Measurements from ENCODE around the gene FKBP1B.
"Not testable (repeated sequence)": the region's sequence is repeated elsewhere in the genome, so short reads cannot be mapped to it uniquely, and the experiment has no call there.

The FKBP1B gene

GRCh38 chr2:24022975-24023575 lies 26.5 kb upstream of the FKBP1B start:
- no peak for DNase-seq (ENCODE audit: low read depth)

DNA sequence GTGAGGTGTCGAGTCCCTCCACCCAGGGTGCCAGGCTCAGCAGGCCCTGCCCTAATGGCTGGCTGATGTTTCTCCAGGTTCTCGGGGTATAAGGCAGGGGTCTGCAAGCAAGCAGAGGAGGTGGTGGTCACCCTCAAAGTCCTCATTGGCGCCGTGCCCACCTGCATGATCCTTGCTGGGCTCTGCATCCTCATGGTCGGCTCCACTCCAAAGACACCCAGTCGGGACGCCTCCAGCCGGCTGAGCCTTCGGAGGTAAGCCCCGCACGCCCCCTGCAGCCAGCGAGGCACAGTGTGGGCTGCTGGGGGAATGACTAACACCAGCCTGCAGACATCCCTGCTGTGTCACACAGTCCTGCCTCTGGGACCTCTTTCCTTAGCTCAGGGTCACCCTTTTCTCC lies 25.5 kb upstream of the FKBP1B start:
- peak; percentile 51 for DNase-seq (ENCODE audit: low read depth)

DNA sequence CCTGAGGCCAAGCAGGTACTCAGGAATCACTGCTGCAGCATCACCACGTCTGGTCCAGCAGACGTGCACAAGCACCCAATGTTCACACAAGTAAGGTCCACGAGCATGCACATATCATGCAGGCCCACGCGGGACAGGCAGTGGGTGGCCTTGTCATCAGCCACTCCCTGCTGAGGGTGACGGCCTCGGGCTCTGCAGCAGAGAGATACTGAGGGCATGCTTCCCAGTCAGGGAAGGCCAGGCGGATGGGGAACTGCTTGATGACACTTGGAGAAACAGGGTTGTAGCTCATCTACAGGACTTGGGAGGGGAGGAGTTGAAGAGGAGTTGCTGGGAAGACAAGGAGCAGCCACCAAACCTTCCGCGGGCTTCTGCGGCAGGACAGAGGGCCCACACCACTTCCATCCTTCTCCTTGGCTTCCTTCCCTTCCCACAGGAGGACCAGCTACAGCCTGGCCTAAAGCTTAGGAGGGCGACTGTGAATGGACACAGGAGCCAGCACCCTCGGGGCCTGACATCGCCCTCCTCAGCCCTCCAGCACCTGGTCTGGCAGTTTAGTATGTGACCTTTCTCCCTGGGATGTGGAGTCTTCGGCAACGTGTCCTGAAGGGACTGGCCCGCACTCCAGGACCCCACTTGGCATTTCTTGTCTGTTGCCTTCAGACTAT lies 24.4 kb upstream of the FKBP1B start:
- no peak for DNase-seq (ENCODE audit: low read depth)

DNA sequence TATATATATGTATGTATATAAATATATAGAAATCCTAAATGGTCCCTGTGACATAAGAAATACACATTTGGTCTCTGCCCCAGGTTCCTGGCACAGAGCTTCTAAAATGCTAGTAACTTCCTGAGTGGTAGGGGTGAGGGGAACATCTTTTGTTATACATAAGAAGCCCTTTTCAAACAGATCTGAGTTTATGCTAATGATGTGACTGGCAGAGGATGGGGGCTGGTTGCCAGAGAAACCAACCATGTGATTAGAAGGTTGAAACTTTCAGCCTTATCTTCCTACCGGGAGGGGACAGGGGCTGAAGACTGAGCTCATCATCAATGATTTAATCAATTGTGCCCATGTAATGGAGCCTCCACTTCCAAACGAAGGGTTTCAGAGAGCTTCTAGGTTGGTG lies 23.3 kb upstream of the FKBP1B start:
- DNase-seq (ENCODE audit: low read depth): no peak

DNA sequence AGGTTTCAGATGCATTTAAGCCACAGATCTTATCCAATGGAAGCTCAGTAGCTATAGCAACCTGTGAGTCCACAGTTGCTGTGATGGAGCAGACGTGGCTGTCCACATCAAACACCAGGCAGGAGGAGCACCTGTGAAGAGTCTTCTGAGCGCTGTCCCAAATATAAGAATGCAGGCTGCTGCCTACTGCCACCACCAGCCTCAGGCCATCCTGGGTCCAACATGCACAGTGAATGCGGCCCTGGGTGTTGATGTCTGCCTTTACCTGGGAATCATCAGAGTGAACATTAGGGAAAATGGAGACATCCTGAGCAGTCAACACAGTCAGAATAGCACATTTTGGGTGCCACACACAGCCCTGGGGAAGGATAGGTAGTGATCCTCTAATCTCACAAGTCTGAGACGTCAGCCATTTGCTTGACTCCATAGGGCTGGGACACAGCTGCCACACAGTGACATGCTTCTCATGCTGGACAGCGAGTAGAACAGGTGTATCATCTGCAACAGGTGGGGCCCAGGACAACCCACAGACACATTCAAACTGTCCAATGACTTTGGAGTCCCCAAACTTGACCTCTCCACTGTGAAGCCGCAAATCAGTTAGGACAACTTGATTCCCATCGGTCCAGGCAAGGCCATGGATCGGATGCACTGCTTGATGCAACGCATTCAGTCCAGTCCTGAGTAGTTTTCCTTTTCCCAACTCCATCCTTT lies 10.6 kb upstream of the FKBP1B start:
- no peak for DNase-seq (ENCODE audit: low read depth)

GRCh38 chr2:24040511-24040910 lies 9.0 kb upstream of the FKBP1B start:
- no peak for DNase-seq (ENCODE audit: low read depth)

DNA sequence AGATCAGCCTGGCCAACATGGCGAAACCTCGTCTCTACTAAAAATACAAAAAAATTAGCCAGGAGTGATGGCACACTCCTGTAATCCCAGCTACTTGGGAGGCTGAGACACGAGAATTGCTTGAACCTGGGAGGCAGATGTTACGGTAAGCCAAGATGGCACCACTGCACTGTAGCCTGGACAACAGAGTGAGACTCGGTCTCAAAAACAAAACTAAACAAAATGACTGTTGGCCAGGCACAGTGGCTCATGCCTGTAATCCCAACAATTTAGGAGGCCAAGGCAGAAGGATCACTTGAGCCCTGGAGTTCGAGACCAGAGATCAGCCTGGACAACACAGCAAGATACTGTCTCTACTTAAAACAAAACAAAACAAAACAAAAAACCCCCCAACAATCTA lies 6.4 kb upstream of the FKBP1B start:
- DNase-seq (ENCODE audit: low read depth): not testable (repeated sequence)

DNA sequence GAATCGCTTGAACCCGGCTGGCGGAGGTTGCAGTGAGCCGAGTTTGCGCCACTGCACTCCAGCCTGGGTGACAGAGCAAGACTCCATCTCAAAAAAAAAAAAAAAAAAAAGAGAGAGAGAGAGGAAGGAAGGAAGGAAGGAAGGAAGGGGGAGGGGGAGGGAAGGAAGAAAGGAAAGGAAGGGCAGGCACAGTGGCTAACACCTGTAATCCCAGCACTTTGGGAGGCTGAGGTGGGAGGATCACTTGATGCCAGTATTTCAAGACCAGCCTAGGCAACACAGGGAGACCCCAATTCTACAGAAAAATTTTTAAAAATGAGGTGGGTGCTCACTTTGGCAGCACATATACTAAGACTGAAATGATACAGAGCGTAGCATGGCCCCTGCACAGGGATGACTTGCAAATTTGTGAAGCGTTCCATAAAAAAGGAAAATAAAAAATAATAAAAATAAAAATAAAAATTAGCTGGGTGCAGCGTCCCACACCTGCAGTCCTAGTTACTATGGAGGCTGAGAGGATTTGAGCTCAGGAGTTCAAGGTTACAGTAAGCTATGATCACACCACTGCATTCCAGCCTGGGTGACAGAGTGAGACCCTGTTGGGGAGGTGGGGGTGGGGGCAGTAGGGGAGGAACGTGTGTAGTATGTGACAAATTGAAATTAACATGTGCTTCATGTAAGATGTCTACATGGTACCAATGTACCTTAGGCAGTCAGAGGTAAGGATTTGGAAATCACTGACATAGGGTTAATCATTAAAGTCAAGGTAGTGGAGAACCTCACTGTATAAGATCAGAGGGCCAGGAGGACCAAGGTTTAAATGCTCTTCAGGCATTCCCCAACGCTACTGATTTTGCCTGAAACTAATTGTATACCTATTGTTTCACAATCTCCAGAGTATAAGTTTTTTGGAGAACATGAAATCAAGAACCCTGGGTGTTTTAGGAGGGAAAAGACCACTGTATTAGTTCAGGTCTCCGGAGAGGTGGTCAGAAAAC lies 3.7 kb upstream of the FKBP1B start:
- DNase-seq (ENCODE audit: low read depth): no peak

- DNase-seq (ENCODE audit: low read depth): no peak
These were observed 3.0 kb upstream of the FKBP1B start for GRCh38 chr2:24046599-24046929.

DNA sequence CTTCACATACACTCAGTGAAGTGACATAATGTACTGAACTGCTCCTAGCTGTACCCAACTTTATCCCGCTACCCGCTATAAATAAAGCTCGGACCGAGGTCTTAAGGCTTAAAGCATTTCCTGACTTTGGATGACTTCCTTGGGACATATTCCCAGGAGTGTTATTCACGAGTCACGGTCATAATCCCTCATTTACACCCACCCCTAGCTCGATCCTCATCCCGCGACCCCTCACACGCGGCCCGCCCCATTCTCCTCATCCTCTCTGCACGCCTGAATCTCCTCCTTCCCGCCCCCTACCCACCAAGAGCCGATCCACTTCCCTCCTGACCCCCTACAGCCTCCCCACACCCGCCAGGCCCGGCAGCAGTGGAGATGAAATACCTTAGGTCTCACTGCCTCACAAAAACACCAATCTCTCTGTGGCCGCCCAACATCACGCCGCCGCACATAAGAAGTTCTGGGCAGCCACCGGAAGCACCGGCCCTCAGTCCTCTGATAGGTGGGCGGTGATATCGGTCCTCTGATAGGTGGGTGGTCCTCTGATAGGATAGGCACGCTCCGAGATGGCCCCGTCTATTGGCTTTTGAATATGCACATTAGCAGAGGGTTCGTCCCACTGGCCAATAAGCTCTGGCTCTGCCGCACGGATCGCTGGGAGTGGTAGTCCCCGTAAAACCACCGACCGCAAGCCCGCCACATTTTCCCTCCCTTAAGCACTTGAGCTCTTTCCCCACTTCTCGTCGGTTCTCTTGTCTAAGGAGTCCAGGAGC lies 2.4 kb upstream of the FKBP1B start, which contains the start of gene WDCP:
Gene WDCP (minus strand): TSS at position 462 of the 773 bp plus-strand sequence. CDS start 7,897 bp downstream, outside the sequence.
- DNase-seq (ENCODE audit: low read depth): peak; percentile 100

DNA sequence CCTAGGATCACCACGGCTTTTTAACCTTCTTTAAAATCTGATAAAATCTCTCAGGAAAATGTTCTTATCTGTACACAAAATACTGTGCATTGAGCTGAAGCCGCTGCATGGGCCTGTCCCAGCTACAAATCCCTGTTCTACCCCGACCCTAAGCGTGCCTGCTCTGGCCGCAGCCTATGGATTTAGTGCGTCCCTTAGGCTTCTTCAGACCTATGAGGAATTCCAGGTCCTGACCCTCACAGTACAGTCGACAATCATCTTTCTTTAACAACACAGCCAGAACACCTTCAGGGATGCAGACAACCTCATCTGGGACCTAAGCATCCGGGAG lies 1.9 kb upstream of the FKBP1B start:
- no peak for DNase-seq (ENCODE audit: low read depth)

DNA sequence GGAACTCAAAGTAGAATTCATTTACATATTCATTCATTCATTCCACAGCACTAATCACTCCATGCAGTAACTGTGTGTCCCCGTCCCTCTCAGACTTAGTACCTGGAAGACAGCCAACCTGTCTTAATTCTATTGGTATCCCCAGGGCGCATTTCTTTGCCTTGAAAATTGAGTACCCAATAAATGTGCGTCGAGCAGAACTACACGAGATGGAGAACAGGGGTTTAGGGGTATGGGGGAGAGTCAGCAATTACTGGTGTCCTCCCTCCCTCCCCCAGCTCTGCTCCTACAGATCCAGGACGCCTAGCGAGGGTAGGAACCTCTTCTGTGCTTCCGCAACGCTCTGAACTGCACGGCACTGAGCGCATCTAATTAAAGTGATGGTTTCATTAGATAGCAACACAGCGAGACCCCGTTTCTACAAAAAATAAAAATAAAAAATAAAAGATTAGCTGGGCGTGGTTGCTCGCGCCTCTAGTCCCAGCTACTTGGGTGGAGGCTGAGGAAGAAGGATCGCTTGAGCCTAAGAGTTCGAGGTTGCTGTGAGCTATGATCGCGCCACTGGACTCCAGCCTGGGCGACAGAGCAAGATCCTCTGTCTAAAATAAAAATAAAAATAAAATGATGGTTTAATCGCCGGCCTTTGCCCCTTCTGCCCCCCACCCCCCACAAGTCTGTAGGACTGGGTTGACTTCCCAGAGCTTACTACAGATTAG lies 614 bp upstream of the FKBP1B start:
- no peak for DNase-seq (ENCODE audit: low read depth)

GRCh38 chr2:24050041-24050979 lies 769 bp downstream of the FKBP1B start:
- DNase-seq (ENCODE audit: low read depth): peak; percentile 19

DNA sequence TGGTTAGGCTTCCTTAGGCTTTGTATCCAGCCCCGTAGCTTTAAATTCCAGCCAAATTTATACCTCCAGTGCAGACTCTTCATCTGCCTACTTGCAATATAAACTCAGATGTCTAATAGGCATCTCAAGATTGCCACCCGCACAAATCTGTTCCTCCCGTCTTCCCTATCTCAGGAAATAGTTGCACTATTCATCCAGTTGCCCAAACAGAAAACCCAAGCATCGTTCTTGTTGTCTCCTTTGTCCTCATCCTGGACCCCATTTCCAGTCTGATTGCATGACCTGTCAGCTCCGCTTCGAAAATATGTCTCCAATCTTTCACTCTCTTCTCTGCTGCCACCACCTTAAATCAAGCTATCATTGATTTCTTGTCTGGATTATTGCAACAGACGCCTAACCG lies 2.3 kb downstream of the FKBP1B start:
- no peak for DNase-seq (ENCODE audit: low read depth)

DNA sequence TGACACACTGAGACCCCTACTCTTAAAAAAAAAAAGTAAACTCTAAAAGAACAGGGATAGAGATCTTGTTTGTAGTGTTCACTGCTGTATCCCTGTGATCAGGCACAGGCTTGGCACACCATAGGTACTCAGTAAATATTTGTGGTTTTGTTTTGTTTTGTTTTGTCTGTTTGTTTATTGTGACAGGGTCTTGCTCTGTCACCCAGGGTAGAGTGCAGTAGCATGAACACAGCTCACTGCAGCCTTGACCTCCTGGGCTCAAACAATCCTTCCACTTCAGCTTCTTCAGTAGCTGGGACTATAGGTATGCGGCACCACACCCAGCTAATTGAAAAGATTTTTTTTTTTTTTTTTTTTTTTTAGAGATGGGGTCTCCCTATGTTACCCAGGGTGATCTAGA lies 3.4 kb downstream of the FKBP1B start:
- DNase-seq (ENCODE audit: low read depth): no peak

DNA sequence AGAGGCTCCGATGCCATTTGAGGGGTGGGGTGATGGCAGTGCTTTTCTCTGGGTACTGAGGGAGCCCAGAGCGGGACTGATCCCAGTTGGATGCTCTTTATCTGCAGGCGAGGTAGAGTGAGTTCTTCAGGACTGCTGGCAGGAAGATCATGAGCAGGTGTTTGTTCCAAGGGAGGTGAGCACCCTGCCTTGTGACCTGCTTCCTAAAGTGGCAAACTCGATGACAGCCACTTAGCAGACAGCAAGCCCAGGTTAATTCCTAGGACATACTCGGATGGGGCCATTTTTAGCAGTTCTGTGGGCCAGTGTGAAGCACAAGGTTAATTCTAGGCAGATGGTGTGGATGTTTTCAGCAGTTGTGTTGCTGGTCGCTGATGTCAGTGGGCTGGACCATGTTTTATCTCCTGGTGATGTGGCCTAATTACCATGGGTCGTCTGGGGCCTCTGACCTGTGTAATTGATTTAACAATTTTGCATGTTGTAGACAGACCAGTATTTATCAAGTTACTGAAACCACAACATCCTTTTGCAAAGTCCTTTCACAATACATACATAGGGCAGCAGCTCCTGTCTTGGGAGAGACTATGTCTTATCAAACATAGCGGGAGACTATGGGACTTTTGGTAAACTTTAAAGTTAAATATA lies 4.9 kb downstream of the FKBP1B start:
- peak; percentile 9 for DNase-seq (ENCODE audit: low read depth)

DNA sequence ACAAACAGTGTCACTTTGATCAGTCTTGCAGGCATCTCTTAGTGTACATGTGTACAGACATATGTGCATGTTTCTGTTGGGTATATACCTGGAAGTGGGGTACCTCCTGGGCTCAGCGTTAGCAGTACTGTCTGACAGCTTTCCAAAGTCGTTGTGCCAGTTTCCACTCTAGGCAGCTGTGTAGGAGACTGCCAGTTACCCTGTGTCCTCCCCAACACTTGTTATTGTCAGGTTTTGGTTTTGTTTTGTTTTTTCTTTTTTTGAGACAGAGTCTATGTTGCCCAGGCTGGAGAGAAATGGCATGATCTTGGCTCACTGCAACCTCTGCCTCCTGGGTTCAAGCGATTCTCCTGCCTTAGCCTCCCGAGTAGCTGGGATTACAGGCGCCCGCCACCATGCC lies 6.2 kb downstream of the FKBP1B start:
- DNase-seq (ENCODE audit: low read depth): no peak

GRCh38 chr2:24058564-24059271 lies 9.2 kb downstream of the FKBP1B start:
- no peak for DNase-seq (ENCODE audit: low read depth)

- no peak for DNase-seq (ENCODE audit: low read depth)
These were observed 15.8 kb downstream of the FKBP1B start for GRCh38 chr2:24065341-24065740.

Data from iris pigment epithelial cell (primary cell).